ENCODE measurements around the gene IPO9.
A peak's percentile ranks its signal among the peaks of the same experiment; 100 is the strongest.
"Not testable (repeated sequence)": the region's sequence is repeated elsewhere in the genome, so short reads cannot be mapped to it uniquely, and the experiment has no call there.

The IPO9 gene

DNA sequence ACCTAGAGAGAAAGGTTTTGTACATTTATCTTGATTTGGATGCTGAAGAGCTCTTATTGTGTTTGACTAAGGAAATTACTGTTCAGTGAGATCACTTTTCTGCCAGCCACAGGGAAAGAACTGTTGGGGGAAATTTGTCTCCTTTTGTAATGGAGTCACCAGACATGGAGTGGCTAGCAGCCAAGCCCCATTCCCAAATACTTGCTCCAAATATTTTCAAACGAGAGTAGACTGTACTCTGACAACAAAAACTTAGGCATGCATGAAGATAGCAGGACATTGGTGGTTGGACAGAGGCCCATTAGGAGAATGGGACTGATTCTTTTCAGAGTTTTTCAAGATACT lies 21.1 kb downstream of the IPO9 start:
- DNase-seq, result no peak

DNA sequence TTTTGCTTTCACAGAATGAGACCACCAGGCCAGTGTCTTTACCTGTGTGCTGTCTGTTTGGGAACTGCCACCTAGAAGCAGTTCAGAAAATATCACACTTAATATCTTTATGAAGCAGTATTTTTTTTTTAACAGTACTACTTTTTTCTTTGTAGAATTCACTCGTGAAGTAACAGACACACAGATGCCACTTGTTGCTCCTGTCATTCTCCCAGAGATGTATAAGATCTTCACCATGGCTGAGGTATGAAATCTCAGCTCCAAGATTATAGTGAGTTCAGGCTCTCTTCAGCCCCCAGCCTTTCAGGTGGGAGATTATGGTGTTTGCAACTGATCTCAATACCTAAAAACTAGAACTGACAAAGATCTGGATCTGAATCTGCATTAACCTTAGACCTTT lies 23.0 kb downstream of the IPO9 start:
- no peak for DNase-seq

DNA sequence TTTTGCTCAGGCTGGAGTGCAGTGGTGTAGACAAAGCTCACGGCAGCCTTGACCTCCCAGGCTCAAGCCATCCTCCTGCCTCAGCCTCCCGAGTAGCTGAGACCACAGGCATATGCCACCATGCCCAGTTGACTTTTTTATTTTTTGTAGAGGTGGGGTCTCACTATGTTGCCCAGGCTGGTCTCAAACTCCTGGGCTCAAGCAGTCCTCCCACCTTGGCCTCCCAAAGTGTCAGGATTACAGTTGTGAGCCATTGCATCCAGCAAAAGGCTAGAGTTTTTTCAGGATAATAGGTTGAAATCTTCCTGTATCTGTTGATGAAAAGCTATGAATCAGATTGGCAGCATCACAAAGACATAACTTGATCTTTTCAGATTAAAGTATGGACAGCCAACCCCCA lies 27.8 kb downstream of the IPO9 start:
- DNase-seq, result not testable (repeated sequence)

DNA sequence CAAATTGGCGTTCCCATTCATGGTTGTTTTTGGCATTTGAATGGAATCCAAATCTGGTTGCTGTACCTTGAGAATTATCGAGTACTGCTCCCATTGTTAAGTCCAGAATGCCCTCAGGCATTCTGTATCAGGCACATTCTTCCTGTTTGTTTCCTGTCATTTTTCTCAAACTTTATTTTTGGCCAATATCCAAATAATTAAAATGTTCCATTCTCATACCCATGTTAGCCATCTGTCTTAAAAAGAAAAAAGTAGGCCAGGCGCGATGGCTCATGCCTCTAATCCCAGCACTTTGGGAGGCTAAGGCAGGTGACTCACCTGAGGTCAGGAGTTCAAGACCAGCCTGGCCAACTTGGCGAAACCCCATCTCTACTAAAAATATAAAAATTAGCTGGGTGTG lies 30.5 kb downstream of the IPO9 start:
- DNase-seq, result no peak

DNA sequence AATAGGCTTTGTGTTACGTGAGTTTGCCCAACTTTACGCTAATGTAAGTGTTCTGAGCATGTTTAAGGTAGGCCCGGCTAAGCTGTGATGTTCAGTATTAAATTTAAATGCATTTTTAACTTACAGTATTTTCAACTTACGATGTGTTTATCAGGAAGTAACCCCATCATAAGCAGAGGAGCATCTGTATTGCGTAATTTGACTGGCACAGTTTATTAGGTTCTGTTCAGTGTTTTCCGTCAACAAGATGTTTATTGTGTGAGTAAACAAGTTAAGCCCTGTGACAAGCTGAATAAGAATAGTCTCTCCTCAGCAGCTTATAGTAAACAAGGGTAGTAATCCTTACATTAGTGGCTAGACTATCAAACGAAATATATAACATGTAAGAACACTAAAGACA lies 32.5 kb downstream of the IPO9 start:
- no peak for DNase-seq

DNA sequence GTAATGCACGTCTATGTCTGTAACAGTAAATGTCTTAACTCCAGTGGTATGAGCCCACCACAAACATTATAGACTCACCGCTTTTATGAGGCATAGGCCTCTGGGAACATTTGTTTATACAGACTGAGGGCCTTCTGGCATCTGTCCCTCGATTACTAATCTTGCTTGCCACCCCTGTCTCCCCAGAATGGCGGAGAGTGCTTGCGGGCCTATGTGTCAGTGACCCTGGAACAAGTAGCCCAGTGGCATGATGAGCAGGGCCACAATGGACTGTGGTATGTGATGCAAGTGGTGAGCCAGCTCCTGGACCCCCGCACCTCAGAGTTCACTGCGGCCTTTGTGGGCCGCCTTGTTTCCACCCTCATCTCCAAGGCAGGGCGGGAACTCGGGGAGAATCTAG lies 41.4 kb downstream of the IPO9 start:
- DNase-seq, result no peak

DNA sequence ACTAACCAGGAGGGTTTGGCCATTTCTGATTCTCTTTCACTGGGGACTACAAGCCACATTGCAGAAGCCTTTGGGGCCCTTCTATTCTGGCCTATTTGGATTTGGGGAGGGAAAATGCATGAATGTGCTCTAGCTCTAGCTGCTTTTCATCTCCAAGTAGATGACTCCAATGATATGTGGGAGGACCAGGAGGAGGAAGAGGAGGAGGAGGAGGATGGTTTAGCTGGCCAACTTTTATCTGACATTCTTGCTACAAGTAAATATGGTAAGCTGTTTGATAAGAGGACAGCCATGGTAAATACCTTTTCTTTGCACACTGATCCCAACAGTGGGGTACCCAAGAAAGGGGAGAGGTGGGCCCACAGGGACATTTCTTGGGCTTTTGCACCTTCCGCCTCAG lies 45.7 kb downstream of the IPO9 start:
- DNase-seq, result no peak

DNA sequence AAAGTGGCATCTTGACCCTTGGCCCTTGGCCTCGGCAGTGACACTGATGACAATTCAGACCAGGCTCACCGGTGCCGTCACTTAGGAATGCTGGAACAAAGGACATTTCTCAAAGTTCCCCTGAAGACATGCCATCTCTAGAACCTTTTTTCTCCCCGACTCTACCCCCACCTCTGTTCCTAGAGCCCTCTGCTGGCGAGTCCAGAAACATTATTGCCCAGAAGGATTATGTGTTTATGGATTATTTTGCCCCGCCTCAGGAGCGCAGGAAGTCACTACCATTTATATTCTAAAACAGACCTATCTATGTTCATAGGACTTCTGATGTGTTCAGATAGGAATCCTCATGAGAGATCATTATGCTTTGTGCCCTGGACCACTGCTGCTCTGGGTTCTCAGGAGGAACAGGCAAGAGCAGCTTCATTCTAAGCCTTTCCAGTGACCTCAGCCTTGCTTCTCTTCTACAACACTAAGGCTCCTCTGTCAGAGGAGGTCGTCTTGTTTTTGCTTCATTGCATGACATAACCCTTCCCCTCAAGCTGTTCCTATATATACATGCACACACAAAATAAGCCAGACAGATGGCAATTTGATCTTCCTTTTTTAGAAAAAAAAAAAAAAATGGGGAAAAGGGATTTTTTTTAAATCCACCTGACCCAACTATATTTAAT lies 47.3 kb downstream of the IPO9 start:
- DNase-seq, result no peak

DNA sequence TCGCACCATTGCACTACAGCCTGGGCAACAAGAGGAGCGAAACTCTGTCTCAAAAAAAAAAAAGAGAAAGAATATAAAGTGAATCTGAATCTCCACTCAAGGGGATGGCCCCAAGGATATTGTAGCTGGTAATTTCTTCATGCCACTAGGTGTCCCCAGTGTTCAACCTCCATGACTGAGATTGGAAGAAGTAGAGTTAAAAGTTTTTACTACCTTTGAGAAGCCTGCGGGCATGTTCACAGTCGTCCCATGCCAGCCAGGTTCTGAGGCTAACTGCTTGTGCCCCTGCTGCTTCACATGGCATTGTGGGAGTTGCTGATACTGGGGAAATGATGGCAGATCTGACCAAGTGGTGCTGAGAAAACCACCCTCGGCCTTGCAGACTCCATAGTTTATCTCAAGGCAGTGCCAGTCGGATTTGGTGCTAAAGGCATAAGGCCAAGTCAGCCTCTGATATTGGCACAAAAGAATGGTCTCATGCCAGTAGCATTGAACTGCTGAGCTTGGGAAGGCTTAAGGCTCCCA lies 49.0 kb downstream of the IPO9 start:
- peak in 1 of 2 donors; percentile 23 for DNase-seq

DNA sequence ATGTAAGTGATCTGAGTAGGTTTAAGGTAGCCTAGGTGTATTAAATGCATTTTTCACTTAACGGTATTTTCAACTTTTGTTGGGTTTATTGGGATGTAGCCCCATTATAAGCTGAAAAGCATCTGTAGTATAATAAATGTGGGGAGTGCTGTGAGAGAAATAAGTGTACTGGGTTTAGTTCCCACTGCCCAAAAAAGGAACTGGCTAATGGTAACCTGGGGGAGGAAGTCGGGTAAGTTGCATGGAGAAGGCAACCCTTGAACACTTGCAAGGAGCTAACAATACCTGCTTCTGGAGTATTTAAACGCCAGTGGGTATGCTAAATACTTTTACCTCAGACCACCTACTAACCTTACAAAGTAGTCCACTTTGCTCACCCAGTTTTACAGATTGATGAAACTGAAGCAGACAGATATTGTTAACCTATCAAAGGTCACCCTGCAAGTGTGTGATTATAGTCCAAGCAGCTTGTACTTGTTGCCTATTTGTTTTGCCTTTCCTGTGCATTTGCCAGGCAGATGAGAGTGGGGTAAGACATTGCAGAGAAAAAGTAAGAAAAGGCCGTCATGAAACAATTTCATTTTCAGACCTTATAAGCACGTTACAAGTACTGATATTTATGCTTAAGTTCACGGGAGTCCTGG lies 52.1 kb downstream of the IPO9 start:
- no peak for DNase-seq

DNA sequence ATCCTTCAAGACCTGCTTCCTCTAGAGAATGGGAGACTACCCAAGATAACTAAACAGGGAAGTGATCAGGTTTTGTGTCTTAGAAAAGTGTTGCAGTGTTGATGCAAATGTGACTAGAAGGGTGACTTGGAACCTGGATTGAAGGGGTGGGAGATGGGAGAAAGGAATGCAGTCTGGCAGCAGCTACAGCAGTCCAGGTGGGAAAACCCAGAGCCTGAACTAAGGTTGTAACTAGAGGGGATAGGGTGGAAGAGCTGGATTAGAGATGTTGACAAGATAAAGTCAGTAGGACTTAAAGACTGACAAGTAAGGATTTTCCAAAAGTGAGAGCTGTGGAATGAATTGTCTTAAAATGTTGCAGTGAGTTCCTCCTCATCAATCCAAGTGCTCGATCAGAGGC lies 52.7 kb downstream of the IPO9 start:
- no peak for DNase-seq

DNA sequence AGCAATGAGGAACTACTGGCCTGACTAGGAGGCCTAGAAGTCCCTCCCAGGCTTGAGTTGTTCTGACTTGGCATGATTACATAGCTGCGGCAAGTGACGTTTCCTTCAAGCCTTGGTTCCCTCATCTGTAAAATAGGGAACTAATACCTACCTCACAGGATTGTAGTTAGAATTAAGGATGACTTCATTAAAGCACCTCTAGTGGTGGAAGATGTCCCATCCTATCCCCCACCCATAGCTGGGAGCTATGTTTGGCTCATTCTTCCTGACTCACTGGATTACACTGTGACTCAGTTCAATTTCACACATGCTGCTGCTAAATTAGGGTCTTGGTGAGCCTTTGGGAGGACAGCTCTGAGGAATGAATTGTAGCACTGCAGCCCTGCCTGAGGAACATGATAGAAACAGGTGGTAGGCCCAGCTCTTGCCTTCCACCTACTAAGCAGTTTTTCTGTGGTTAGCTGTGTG lies 53.7 kb downstream of the IPO9 start:
- no peak for DNase-seq

DNA sequence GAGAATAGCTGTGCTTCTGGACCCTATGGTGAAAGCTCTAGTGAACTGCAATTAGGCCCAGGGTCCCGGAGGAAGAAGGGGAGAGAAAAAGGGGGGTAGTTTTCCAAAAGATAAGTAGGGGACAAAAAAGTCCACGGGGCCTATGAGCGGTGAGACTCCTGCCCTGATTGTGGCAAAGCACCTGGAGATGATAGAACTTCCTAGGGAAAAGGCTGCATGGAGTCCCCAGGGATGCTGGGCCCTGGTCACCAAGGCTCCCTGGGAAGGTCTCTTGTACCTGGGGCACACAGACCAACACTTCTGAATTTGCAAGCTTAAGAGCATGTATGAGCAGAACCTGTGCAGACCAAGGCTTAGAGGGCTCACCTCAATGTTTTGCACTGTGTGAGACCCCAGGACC lies 54.3 kb downstream of the IPO9 start:
- no peak for DNase-seq

DNA sequence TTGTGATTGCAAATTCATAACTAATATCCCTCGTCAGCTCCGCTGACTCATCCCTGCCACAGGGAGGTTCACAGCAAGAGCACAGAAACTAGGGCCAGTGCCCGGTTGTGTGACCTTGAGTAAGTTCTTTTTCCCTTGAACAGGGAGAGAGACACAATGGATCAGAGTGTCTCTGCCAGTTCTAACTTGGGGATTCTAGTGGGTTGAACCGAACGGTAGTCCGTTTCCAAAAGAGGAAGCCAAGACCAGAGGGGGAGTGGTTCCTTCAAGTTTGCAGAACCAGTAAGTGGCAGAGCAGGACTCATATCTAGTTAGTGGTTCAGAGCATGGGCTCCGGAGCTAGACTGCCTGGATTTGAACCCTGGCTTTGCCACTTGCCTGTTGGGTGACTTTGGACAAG lies 54.8 kb downstream of the IPO9 start:
- DNase-seq, result no peak

DNA sequence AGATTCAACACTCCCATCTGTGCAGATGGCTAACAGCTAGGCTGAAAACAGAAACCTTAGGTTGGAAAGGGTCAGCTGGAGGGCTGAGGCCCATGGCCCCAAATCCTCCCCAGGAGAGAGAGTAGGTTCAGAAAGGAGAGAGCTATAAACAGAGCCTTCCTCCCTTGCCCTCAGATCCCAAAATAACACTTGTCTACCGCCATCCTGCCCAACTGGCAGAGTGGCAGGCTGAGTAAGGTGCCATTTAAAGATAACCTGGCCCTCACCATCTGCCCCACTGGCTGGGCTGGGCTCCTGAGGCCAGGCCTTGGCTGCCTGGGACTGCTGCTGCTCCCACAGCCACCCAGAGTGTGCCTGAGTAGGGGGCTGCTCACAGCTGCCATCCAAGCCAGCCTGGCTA lies 55.5 kb downstream of the IPO9 start:
- no peak for DNase-seq

DNA sequence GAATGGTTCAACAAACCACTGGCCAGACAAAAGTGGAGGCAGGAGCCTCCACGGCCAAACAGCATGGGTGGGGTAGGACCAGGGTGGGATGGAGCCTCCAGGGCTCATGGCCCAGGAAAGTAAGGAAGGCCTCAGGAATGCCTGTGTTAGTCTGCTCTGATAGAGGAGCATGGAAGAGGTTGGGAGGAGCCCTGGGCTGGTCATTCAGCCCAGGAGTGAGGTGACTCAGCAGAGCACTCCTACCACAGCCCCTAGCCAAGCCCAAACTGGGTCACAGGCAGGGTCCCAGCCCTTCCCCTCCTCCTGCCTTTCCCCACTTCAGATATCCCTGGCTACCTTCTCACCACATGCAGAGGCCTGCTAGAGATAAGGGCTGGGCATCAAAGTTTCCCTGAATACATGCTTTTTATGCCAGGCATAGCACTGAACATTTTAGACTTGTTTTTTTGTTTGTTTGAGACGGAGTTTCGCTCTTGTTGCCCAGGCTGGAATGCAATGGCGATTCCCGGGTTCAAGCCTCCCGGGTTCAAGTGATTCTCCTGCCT lies 56.6 kb downstream of the IPO9 start:
- no peak for DNase-seq

DNA sequence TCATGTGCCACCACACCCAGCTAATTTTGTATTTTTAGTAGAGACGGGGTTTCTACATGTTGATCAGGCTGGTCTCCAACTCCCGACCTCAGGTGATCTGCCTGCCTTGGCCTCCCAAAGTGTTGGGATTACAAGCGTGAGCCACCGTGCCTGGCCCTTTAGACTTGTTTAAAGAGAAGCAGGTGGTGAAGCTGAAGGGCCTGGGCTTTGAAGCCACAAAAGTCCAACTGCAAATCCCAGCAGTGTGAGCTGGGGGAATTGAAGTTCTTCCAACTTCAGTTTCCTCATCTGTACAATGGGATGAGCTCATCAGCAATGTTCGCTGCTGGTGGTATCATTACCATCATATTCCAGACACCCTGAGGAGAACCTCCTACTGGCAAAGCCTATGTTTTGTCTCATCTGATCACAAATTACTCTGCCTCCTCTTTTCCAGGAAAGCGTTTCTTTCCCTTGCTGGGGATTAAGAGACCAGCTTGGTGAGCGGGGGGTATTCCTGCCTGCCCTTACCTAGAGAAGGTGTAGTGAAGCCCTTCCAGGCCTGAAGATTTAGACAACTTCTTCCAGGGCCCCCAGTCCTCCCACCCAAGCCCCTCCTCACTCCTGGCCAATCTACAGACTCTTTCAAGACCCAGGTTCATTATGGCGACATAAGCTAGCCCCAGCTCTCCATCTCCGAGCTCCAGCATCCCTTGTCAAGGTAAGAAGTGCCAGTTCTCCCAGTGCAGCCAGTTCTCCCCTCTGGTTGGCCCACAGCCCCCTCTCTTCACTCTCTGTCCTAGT lies 57.3 kb downstream of the IPO9 start:
- no peak for DNase-seq

DNA sequence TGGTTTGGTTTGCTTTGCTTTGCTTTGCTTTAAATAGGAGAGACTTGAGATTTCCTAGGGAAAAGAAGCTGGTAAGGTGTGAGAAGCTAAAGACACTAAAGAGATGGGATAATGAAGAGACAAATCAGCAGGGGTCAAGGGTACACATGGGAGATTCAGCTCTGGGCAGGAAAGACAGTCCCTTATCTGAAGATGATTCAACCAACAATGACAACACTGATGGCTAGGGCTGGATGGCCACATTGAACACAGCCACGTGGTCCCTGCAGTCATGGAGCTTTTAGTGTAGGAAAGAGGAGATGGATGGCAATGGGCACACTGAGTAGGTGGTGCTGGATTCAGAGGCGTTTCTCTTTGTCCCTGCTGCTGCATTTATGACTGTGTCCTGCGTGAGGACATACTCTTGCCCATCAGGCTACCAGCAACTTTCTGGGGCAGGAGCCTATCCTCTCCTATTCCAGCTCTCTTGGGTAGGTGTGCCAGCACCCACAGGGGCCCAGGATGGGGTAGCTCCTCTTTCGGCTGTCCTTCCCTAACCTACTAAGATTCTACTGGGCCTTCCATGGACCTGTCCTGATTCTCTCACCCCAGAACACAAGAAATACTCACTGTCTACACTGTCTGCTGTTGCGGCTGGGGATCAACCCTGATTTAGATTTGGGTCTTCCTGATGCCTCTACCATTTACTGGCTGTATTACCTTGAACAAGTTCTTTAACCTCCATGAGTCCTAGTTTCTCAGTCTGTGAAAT lies 58.3 kb downstream of the IPO9 start:
- no peak for DNase-seq

DNA sequence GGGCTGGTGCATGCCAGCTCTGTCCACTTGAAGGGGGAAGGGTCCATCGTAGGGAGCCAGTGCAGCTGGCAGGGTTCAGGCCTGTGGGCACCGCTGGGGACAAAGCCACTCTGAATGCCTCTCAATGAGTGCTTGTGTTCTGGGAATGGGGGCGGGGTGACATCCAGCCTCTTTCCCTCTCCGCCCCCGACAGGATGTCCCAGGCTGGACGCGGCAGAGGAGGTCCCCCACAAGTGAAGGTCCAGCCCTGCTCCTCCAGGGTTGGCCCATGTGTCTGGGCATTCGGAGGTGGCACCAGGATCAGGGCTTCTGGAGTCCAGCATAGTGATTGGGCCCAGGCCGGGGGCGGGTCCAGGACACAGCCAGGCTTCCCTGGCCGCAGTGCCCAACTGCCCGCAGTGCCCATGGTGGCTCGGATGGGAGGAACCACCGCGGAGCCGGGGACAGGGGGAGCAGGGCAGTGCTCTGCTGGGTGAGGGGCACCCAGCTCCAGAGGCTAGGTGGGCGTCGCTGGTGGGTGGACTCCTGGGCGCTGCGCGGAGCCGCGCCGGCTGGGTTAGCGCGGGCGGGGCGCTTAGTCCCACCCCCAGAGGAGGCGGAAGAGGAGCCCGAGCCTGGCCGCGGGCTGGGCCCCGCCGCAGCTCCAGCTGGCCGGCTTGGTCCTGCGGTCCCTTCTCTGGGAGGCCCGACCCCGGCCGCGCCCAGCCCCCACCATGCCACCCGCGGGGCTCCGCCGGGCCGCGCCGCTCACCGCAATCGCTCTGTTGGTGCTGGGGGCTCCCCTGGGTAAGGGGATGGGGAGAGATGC lies 59.5 kb downstream of the IPO9 start, which contains the start of gene SHISA4:
SHISA4 (plus strand) TSS at position 617 of the 808 bp plus-strand sequence; CDS start at position 714, 97 bp downstream.
- no peak for DNase-seq

DNA sequence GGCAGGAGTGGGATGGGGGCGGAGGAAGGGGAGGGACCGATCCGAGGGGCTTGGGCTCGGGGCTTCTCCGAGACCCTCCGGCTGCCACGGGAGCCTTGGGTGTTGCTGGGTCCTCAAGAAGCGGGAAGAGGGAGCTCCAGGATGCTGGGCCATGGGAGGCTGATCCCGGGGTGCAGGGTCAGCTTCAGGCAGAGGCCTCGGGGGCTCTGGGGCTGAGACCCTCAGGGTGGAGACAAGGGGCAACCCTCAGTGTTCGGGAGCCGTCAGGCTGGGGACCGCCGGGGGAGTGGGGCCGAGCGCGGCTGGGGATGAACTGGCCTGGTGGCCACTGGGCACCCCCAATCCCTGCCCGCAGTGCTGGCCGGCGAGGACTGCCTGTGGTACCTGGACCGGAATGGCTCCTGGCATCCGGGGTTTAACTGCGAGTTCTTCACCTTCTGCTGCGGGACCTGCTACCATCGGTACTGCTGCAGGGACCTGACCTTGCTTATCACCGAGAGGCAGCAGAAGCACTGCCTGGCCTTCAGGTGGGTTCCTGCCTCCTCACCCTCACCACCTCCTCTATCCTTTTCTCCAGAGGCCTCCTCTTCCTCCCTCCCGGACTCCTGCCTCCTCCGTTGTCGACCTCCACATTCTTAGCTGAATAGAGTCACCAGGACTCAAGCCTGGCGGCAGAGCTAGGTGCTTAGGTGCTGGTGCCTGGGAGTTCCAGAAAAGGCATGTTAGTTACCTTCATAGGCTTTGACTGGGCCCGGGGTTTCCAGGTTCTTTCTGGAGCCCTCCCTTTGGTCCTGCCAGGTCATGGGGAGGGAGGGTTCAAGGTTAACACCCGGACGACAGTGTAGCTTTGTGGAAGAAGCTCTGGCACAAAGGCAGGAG lies 60.4 kb downstream of the IPO9 start:
- DNase-seq, result no peak

DNA sequence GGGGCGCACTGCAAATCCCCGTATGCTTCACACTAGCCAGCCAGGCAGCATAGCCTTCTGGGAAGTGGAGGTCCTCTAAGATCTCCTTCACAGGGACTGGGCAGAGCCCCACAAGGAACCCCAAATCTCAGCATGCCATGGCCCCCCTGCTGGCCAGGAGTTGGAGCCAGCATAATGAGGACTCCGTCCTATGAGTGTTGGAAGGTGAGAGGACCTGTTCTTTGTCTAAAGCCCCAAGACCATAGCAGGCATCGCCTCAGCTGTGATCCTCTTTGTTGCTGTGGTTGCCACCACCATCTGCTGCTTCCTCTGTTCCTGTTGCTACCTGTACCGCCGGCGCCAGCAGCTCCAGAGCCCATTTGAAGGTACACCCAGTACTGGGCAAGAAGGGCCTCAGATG lies 61.3 kb downstream of the IPO9 start:
- no peak for DNase-seq

Data from stimulated activated CD4-positive, alpha-beta T cell treated with anti-CD3 and anti-CD28 coated beads, Interleukin-2, amount 100 ng/mL, for 48 hours (primary cell).